Common myeloid progenitor, CD34-positive (primary cell): Measurements from ENCODE around the gene UNK.
"Not testable (repeated sequence)": the region's sequence is repeated elsewhere in the genome, so short reads cannot be mapped to it uniquely, and the experiment has no call there.

Experiments
- CTCF ChIA-PET: fragments of 350-600 bp; sonication (Branson Sonifier 250); formaldehyde crosslinking; loops from one replicate; lab custom pipeline; 2021; ENCODE audit warnings: antibody characterized with exemption; lab: Charles Lee
- POLR2A ChIA-PET: fragments of 350-600 bp; sonication (Branson Sonifier 250); formaldehyde crosslinking; loops from one replicate; lab custom pipeline; 2021; ENCODE audit warnings: antibody characterized with exemption; lab: Charles Lee
- DNase-seq, 3 donors: peaks; one replicate each; pipeline versions ENCODE4 v3.0.0 to v3.0.0-alpha.2; 2013
- H3K27ac ChIP-seq, 2 experiments: 1 replicate in 1 of 2; 2 replicates in 1 of 2; pipeline ENCODE4 v1.7.0; 2013; ENCODE audit warnings: inconsistent platforms in 2 of 2, low read length in 2 of 2, mild to moderate bottlenecking in 2 of 2, low read depth in 1 of 2, moderate library complexity in 1 of 2; ENCODE audit not compliant: severe bottlenecking in 2 of 2, insufficient read depth in 1 of 2, poor library complexity in 1 of 2
- H3K27me3 ChIP-seq, 5 experiments: replicated peaks in 2 of 5; 1 replicate in 3 of 5; 2 replicates in 2 of 5; pipeline versions ENCODE4 v1.6.1 to v1.7.0; 2013; ENCODE audit warnings: low read length in 4 of 5, mild to moderate bottlenecking in 2 of 5, moderate library complexity in 2 of 5, inconsistent platforms in 1 of 5; ENCODE audit not compliant: insufficient read depth in 5 of 5, control insufficient read depth in 4 of 5
- H3K36me3 ChIP-seq, 4 experiments: 1 replicate in 2 of 4; 2 replicates in 2 of 4; pipeline versions ENCODE4 v1.6.1 to v1.7.0; 2013; ENCODE audit warnings: low read length in 3 of 4, control low read depth in 1 of 4, mild to moderate bottlenecking in 1 of 4; ENCODE audit not compliant: control insufficient read depth in 4 of 4, insufficient read depth in 4 of 4
- H3K4me1 ChIP-seq, 4 experiments: 1 replicate in 3 of 4; 2 replicates in 1 of 4; pipeline versions ENCODE4 v1.6.1 to v1.7.1; 2013; ENCODE audit warnings: low read length in 3 of 4, mild to moderate bottlenecking in 3 of 4, control low read depth in 1 of 4, inconsistent platforms in 1 of 4, moderate library complexity in 1 of 4; ENCODE audit not compliant: control insufficient read depth in 4 of 4, insufficient read depth in 4 of 4; ENCODE audit errors: control extremely low read depth in 1 of 4
- H3K4me3 ChIP-seq, 7 experiments: 1 replicate in 4 of 7; 2 replicates in 3 of 7; pipeline versions ENCODE4 v1.5.1 to v1.7.0; 2013; ENCODE audit warnings: mild to moderate bottlenecking in 7 of 7, low read length in 6 of 7, moderate library complexity in 6 of 7, inconsistent platforms in 2 of 7, low read depth in 2 of 7, control low read depth in 1 of 7; ENCODE audit not compliant: insufficient read depth in 4 of 7, control insufficient read depth in 1 of 7; ENCODE audit errors: extremely low read depth in 1 of 7
- H3K9me3 ChIP-seq, 5 experiments: 1 replicate in 4 of 5; 2 replicates in 1 of 5; pipeline versions ENCODE4 v1.6.1 to v1.7.1; 2013; ENCODE audit warnings: low read length in 4 of 5, mild to moderate bottlenecking in 2 of 5, inconsistent platforms in 1 of 5, low read depth in 1 of 5, moderate library complexity in 1 of 5; ENCODE audit not compliant: control insufficient read depth in 4 of 5, insufficient read depth in 2 of 5; ENCODE audit errors: control extremely low read depth in 1 of 5
- WGBS: methylation state at CpG from one replicate; pipeline ENCODE4 v1.1.5; 2013; ENCODE audit not compliant: insufficient coverage; 5-methylcytosine and 5-hydroxymethylcytosine counted together

Gene UNK

GRCh38 chr17:75864887-75865286 is 80.3 kb downstream of the UNK start:
- not testable (repeated sequence) for H3K27me3 ChIP-seq, H3K9me3 ChIP-seq, H3K36me3 ChIP-seq, DNase-seq, H3K27ac ChIP-seq
- CTCF ChIA-PET = interaction anchor here (1.2 to 12.6 kb wide), 4 partner anchors 9 to 30 kb away, joined by 5 to 214 read pairs (median 6); partner anchors contain the start of gene TRIM47
- WGBS = 100% methylated on average over 2 of the region's 4 CpGs
- Histone ChIP-seq H3K4me1 (peaks cover 7 to 32% (median 25%) of the 10 kb centered on the region in 4 experiments), H3K4me3 (peak overlapping the region in 1 of 7 experiments; percentile 19)
- POLR2A ChIA-PET = interaction anchor here (0.7 kb wide), 1 partner anchor 37 kb away, joined by 4 read pairs; no protein-coding TSS in a partner anchor

DNA sequence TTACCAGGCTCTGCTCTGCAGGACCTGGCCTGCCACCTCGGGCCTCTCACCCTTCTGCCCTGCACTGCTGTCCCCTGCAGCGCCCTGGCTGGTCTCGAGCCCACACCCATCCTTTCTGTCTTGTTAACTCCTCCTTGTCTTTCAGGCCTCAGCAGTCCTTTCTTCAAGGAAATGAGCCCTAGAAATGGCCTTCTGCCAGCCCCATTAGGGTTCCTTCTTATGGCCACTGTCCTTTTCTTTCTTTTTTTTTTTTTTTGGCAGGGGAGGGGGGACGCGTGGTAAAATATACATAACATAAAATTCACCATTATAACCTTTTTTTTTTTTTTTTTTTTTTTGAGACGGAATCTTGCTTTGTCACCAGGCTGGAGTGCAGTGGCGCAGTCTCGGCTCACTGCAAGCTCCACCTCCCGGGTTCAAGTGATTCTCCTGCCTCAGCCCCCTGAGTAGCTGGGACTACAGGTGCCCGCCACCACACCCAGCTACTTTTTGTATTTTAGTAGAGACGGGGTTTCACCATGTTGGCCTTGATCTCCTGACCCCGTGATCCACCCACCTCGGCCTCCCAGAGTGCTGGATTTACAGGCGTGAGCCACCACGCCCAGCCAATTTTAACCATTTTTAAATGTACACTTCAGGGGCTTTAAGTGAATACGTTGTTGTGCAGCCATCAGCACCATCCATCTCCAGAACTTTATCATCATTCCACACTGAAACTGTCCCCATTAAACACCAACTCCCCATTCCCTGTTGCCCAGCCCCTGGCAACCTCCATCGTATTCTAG is 81.0 kb downstream of the UNK start:
- H3K4me1 ChIP-seq = peaks cover 7 to 30% (median 23%) of the 10 kb centered on the region in 4 experiments
- not testable (repeated sequence) for H3K27ac ChIP-seq, DNase-seq, H3K27me3 ChIP-seq, H3K36me3 ChIP-seq, H3K4me3 ChIP-seq, H3K9me3 ChIP-seq
- POLR2A ChIA-PET = interaction anchor here (0.7 kb wide), 1 partner anchor 38 kb away, joined by 4 read pairs; no protein-coding TSS in a partner anchor
- 90% methylated on average over 10 of the region's 17 CpGs for WGBS
- CTCF ChIA-PET = interaction anchor here (1.4 to 12.6 kb wide), 3 partner anchors 12 to 29 kb away, joined by 5 to 214 read pairs (median 7); partner anchors contain the start of gene TRIM47

DNA sequence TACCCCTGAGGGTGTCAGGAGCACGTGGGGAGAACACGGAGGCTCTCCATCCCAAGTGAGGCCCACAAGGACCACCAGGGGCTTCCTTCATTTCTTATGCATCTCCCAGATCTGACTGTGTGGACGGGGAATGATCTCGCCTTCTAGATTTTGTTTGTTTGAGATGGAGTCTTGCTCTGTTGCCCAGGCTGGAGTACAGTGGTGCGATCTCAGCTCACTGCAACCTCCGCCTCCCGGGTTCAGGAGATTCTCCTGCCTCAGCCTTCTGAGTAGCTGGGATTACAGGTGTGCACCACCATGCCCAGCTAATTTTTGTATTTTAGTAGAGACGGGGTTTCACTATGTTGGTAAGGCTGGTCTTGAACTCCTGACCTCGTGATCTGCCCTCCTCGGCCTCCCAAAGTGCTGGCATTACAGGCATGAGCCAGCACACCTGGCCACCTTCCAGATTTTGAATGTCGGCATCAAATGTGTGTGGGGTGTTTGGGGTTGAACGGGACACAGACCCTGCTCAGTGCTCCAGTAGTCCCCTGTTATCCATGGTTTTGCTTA is 84.2 kb downstream of the UNK start:
- H3K27me3 ChIP-seq, POLR2A ChIA-PET, DNase-seq, H3K9me3 ChIP-seq, H3K36me3 ChIP-seq, H3K4me3 ChIP-seq, H3K27ac ChIP-seq: not testable (repeated sequence)
- CTCF ChIA-PET = interaction anchor here (0.8 kb wide), 1 partner anchor 9 kb away, joined by 3 read pairs; no protein-coding TSS in a partner anchor
- WGBS = 100% methylated on average over 7 of the region's 12 CpGs
- peaks cover 7 to 33% (median 27%) of the 10 kb centered on the region in 4 experiments for H3K4me1 ChIP-seq

GRCh38 chr17:75869282-75870141 is 84.9 kb downstream of the UNK start:
- H3K4me1 ChIP-seq = peaks cover 1 to 27% (median 21%) of the 10 kb centered on the region in 4 experiments
- H3K9me3 ChIP-seq = no peaks in the 10 kb centered on the region
- H3K27me3 ChIP-seq = no peaks in the 10 kb centered on the region
- no peak overlapping the region for H3K4me3 ChIP-seq
- H3K27ac ChIP-seq = no peak overlapping the region
- H3K36me3 ChIP-seq = peaks cover 0 to 9% (median 4%) of the 10 kb centered on the region in 4 experiments
- ChIA-PET CTCF (interaction anchor here (0.6 kb wide), 1 partner anchor 26 kb away, joined by 3 read pairs; no protein-coding TSS in a partner anchor), POLR2A (no interaction called here)
- no peak for DNase-seq
- WGBS = 90% methylated on average over 13 of the region's 23 CpGs

DNA sequence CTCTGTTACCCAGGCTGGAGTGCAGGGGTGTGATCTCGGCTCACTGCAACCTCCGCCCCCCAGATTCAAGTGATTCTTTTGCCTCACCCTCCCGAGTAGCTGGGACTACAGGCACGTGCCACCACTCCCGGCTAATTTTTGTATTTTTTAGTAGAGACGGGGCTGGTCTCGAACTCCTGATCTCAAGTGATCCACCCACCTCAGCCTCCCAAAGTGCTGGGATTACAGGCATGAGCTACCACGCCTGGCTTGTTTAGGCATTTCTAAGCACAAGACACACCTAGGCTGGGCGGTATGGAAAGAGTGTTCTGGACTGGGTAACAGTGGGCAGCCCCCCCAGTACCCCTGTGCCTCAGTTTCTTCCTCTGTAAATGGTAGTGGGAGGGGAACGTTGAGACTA is 85.6 kb downstream of the UNK start:
- H3K4me3 ChIP-seq, POLR2A ChIA-PET, DNase-seq, H3K27me3 ChIP-seq, H3K9me3 ChIP-seq, H3K27ac ChIP-seq: not testable (repeated sequence)
- peaks cover 0 to 27% (median 18%) of the 10 kb centered on the region in 4 experiments for H3K4me1 ChIP-seq
- CTCF ChIA-PET = interaction anchor here (0.6 kb wide), 1 partner anchor 26 kb away, joined by 3 read pairs; no protein-coding TSS in a partner anchor
- WGBS = 96% methylated on average over 8 of the region's 10 CpGs
- H3K36me3 ChIP-seq = peaks cover 0 to 14% (median 7%) of the 10 kb centered on the region in 4 experiments

GRCh38 chr17:75872434-75873351 is 88.1 kb downstream of the UNK start:
- Histone ChIP-seq H3K4me3 (peak overlapping the region in 3 of 7 experiments; percentile 6 to 45 (median 32)), H3K9me3 (no peaks in the 10 kb centered on the region), H3K36me3 (peaks cover 0 to 16% (median 7%) of the 10 kb centered on the region in 4 experiments), H3K27ac (peak overlapping the region; percentile 79 to 80), H3K4me1 (peaks cover 0 to 49% (median 40%) of the 10 kb centered on the region in 4 experiments), H3K27me3 (no peaks in the 10 kb centered on the region)
- DNase-seq = peak; percentile 45 to 77 (median 76)
- POLR2A ChIA-PET = interaction anchor here (1.1 to 1.5 kb wide), 2 partner anchors 15 to 17 kb away, joined by 3 to 6 read pairs; partner anchors contain the start of gene WBP2
- CTCF ChIA-PET = interaction anchor here (0.9 to 13.2 kb wide), 9 partner anchors 8 to 116 kb away, joined by 3 to 214 read pairs (median 3); partner anchors contain the start of genes TRIM65 and WBP2
- 49% methylated on average over 7 of the region's 13 CpGs for WGBS
